SJSA1 (cell line): ENCODE measurements around the gene TYR. TPM values are rescaled to one million over a fixed set of nuclear protein-coding genes. Genes with fewer than 3 reads are reported as not detected.

ENCODE experiments used
- DNase-seq, 2 experiments: peaks; one replicate each; pipeline ENCODE4 v3.0.0-alpha.2; 2015 to 2020; ENCODE audit warnings: low spot score in 2 of 2, low read depth in 1 of 2
- H3K27ac ChIP-seq: fragments of 250-450 bp; sonication (Bioruptor Pico); 2 replicates; pipeline ENCODE4 v1.5.1; 2020; ENCODE audit warnings: mild to moderate bottlenecking, moderate library complexity
- H3K27me3 ChIP-seq: fragments of 250-450 bp; sonication (Bioruptor Pico); replicated peaks from 2 replicates; pipeline ENCODE4 v1.5.1; 2020; ENCODE audit warnings: mild to moderate bottlenecking, moderate library complexity
- H3K36me3 ChIP-seq: fragments of 250-450 bp; sonication (Bioruptor Pico); 2 replicates; pipeline ENCODE4 v1.5.1; 2020; ENCODE audit warnings: mild to moderate bottlenecking
- H3K4me1 ChIP-seq: fragments of 250-450 bp; sonication (Bioruptor Pico); replicated peaks from 2 replicates; pipeline ENCODE4 v1.6.1; 2021; ENCODE audit warnings: mild to moderate bottlenecking
- H3K4me3 ChIP-seq: fragments of 250-450 bp; sonication (Bioruptor Pico); 2 replicates; pipeline ENCODE4 v1.5.1; 2020; ENCODE audit warnings: mild to moderate bottlenecking
- H3K9me3 ChIP-seq: fragments of 250-450 bp; sonication (Bioruptor Pico); replicated peaks from 2 replicates; pipeline ENCODE4 v1.5.1; 2020; ENCODE audit warnings: mild to moderate bottlenecking
- total RNA-seq: library from RNA; depleted of rRNA; stranded (reverse); fragments of >200 nt; shearing (Covaris generic); gene quantifications from 2 replicates; pipeline ENCODE4 v1.2.3, GENCODE V29; 2014; rRNA removed

Gene TYR
- total RNA-seq: not detected in 2 replicates

- Histone ChIP-seq H3K36me3 (no peaks in the 10 kb centered on the region), H3K4me1 (no peaks in the 10 kb centered on the region), H3K27ac (no peak within 1 kb of the TSS), H3K9me3 (no peaks in the 10 kb centered on the region), H3K27me3 (no peaks in the 10 kb centered on the region), H3K4me3 (no peak within 1 kb of the TSS)
- no peak for DNase-seq
These were observed at the start of gene TYR for GRCh38 chr11:89177691-89178231. Gene TYR, plus strand, starts transcription at chr11:89177875. Its CDS starts 79 bp downstream, at chr11:89177954.

GRCh38 chr11:89136606-89137005 is 41.1 kb upstream of the TYR start:
- Histone ChIP-seq H3K27ac (no peak overlapping the region), H3K4me1 (no peaks in the 10 kb centered on the region), H3K9me3 (no peaks in the 10 kb centered on the region), H3K36me3 (no peaks in the 10 kb centered on the region), H3K4me3 (no peak overlapping the region), H3K27me3 (no peaks in the 10 kb centered on the region)
- DNase-seq: no peak

GRCh38 chr11:89147229-89147628 is 30.4 kb upstream of the TYR start:
- Histone ChIP-seq H3K27me3 (no peaks in the 10 kb centered on the region), H3K36me3 (no peaks in the 10 kb centered on the region), H3K27ac (no peak overlapping the region), H3K4me3 (no peak overlapping the region), H3K4me1 (no peaks in the 10 kb centered on the region), H3K9me3 (no peaks in the 10 kb centered on the region)
- DNase-seq: no peak

- H3K36me3 ChIP-seq: no peaks in the 10 kb centered on the region
- H3K4me3 ChIP-seq: no peak overlapping the region
- no peaks in the 10 kb centered on the region for H3K9me3 ChIP-seq
- DNase-seq: no peak
- no peaks in the 10 kb centered on the region for H3K27me3 ChIP-seq
- no peak overlapping the region for H3K27ac ChIP-seq
- H3K4me1 ChIP-seq: no peaks in the 10 kb centered on the region
These were observed 17.7 kb upstream of the TYR start for GRCh38 chr11:89159974-89160373.

- Histone ChIP-seq H3K4me1 (no peaks in the 10 kb centered on the region), H3K4me3 (no peak overlapping the region), H3K9me3 (no peaks in the 10 kb centered on the region), H3K36me3 (no peaks in the 10 kb centered on the region), H3K27me3 (no peaks in the 10 kb centered on the region), H3K27ac (no peak overlapping the region)
- DNase-seq: no peak
These were observed 15.7 kb upstream of the TYR start for GRCh38 chr11:89161949-89162348.

- H3K4me1 ChIP-seq: no peaks in the 10 kb centered on the region
- no peaks in the 10 kb centered on the region for H3K27me3 ChIP-seq
- no peaks in the 10 kb centered on the region for H3K9me3 ChIP-seq
- no peak for DNase-seq
- no peaks in the 10 kb centered on the region for H3K36me3 ChIP-seq
- no peak overlapping the region for H3K4me3 ChIP-seq
- no peak overlapping the region for H3K27ac ChIP-seq
These were observed 14.0 kb upstream of the TYR start for GRCh38 chr11:89163686-89164085.

GRCh38 chr11:89168396-89168795 is 9.3 kb upstream of the TYR start:
- Histone ChIP-seq H3K27me3 (no peaks in the 10 kb centered on the region), H3K4me3 (no peak overlapping the region), H3K36me3 (no peaks in the 10 kb centered on the region), H3K4me1 (no peaks in the 10 kb centered on the region), H3K9me3 (no peaks in the 10 kb centered on the region), H3K27ac (no peak overlapping the region)
- DNase-seq: no peak

GRCh38 chr11:89175796-89176195 is 1.9 kb upstream of the TYR start:
- DNase-seq: no peak
- no peak overlapping the region for H3K27ac ChIP-seq
- no peaks in the 10 kb centered on the region for H3K27me3 ChIP-seq
- no peaks in the 10 kb centered on the region for H3K36me3 ChIP-seq
- H3K4me3 ChIP-seq: no peak overlapping the region
- H3K4me1 ChIP-seq: no peaks in the 10 kb centered on the region
- no peaks in the 10 kb centered on the region for H3K9me3 ChIP-seq

- Histone ChIP-seq H3K9me3 (no peaks in the 10 kb centered on the region), H3K27me3 (no peaks in the 10 kb centered on the region), H3K4me1 (no peaks in the 10 kb centered on the region), H3K4me3 (no peak overlapping the region), H3K36me3 (no peaks in the 10 kb centered on the region), H3K27ac (no peak overlapping the region)
- no peak for DNase-seq
These were observed 737 bp upstream of the TYR start for GRCh38 chr11:89176938-89177337.

GRCh38 chr11:89181111-89181510 is 3.4 kb downstream of the TYR start:
- DNase-seq: no peak
- Histone ChIP-seq H3K9me3 (no peaks in the 10 kb centered on the region), H3K27me3 (no peaks in the 10 kb centered on the region), H3K27ac (no peak overlapping the region), H3K4me3 (no peak overlapping the region), H3K4me1 (no peaks in the 10 kb centered on the region), H3K36me3 (no peaks in the 10 kb centered on the region)

GRCh38 chr11:89182773-89183518 is 5.3 kb downstream of the TYR start:
- Histone ChIP-seq H3K4me1 (no peaks in the 10 kb centered on the region), H3K27ac (no peak overlapping the region), H3K4me3 (no peak overlapping the region), H3K9me3 (no peaks in the 10 kb centered on the region), H3K27me3 (no peaks in the 10 kb centered on the region), H3K36me3 (no peaks in the 10 kb centered on the region)
- DNase-seq: no peak

- no peaks in the 10 kb centered on the region for H3K4me1 ChIP-seq
- no peaks in the 10 kb centered on the region for H3K27me3 ChIP-seq
- H3K27ac ChIP-seq: no peak overlapping the region
- no peak for DNase-seq
- no peaks in the 10 kb centered on the region for H3K36me3 ChIP-seq
- no peak overlapping the region for H3K4me3 ChIP-seq
- no peaks in the 10 kb centered on the region for H3K9me3 ChIP-seq
These were observed 6.3 kb downstream of the TYR start for GRCh38 chr11:89184021-89184420.

GRCh38 chr11:89189776-89190175 is 12.1 kb downstream of the TYR start:
- no peak for DNase-seq
- H3K27me3 ChIP-seq: no peaks in the 10 kb centered on the region

GRCh38 chr11:89201138-89201537 is 23.5 kb downstream of the TYR start:
- H3K27ac ChIP-seq: no peak overlapping the region
- H3K27me3 ChIP-seq: no peaks in the 10 kb centered on the region
- H3K9me3 ChIP-seq: no peaks in the 10 kb centered on the region
- no peak overlapping the region for H3K4me3 ChIP-seq
- H3K36me3 ChIP-seq: no peaks in the 10 kb centered on the region
- H3K4me1 ChIP-seq: no peaks in the 10 kb centered on the region
- no peak for DNase-seq

More at GRCh38 chr11:89189776-89190175, 12.1 kb downstream of the TYR start:
- Histone ChIP-seq H3K4me1 (no peaks in the 10 kb centered on the region), H3K27ac (no peak overlapping the region), H3K9me3 (no peaks in the 10 kb centered on the region), H3K4me3 (no peak overlapping the region), H3K36me3 (no peaks in the 10 kb centered on the region)

GRCh38 chr11:89203814-89204213 is 26.1 kb downstream of the TYR start:
- H3K9me3 ChIP-seq: no peaks in the 10 kb centered on the region
- H3K27me3 ChIP-seq: no peaks in the 10 kb centered on the region
- DNase-seq: no peak
- H3K4me3 ChIP-seq: no peak overlapping the region
- H3K4me1 ChIP-seq: no peaks in the 10 kb centered on the region
- no peaks in the 10 kb centered on the region for H3K36me3 ChIP-seq
- no peak overlapping the region for H3K27ac ChIP-seq
